A549 (cell line): ENCODE data around the gene DBT. TPM values are rescaled to one million over a fixed set of nuclear protein-coding genes. Genes with fewer than 3 reads are reported as not detected.

Experiments used
- ATAC-seq, 2 experiments: fragments of 200-7000 bp in 1 of 2; fragments of >200 bp in 1 of 2; cut with Nextera tagmentation in 1 of 2; cut with Tn5 transposase in 1 of 2; 3 replicates each; pipeline versions ENCODE4 v1.8.0 to v1.9.1; 2018 to 2020; ENCODE audit warnings: mild to moderate bottlenecking in 1 of 2, moderate library complexity in 1 of 2
- CTCF ChIA-PET: fragments of 300-600 bp; sonication (Branson Sonifier 250); formaldehyde crosslinking; extraction: SDS; loops from one replicate; lab custom pipeline; 2021; ENCODE audit warnings: antibody characterized with exemption, inconsistent platforms; lab: Yijun Ruan, JAX
- POLR2A ChIA-PET: fragments of 350-600 bp; formaldehyde crosslinking; extraction: SDS; loops from one replicate; lab custom pipeline; 2021; ENCODE audit warnings: antibody characterized with exemption, inconsistent platforms; lab: Yijun Ruan, JAX
- DNase-seq, 2 experiments: peaks; one replicate each; pipeline versions ENCODE4 v3.0.0 to v3.0.0-alpha.2; 2011 to 2016; ENCODE audit warnings: low read depth in 1 of 2, low spot score in 1 of 2
- FAIRE-seq: peaks from 2 replicates; lab custom pipeline; 2011; peaks lifted over from hg19 to GRCh38; lab: Jason Lieb, UNC
- H3K27ac ChIP-seq, 2 experiments: fragments of >200 bp; sonication (Bioruptor Twin); formaldehyde crosslinking; 3 replicates each; pipeline ENCODE4 v1.5.1; 2016 to 2017
- H3K4me1 ChIP-seq: fragments of >200 bp; sonication (Bioruptor Twin); formaldehyde crosslinking; 3 replicates; pipeline ENCODE4 v1.6.1; 2016
- H3K4me2 ChIP-seq: fragments of >200 bp; sonication (Bioruptor Twin); formaldehyde crosslinking; 3 replicates; pipeline ENCODE4 v1.6.1; 2016
- H3K4me3 ChIP-seq: fragments of >200 bp; sonication (Bioruptor Twin); formaldehyde crosslinking; 3 replicates; pipeline ENCODE4 v1.5.1; 2016
- H3K9me3 ChIP-seq: fragments of >200 bp; sonication (Bioruptor Twin); formaldehyde crosslinking; 3 replicates; pipeline ENCODE4 v1.6.1; 2016
- CHD2 ChIP-seq: fragments of 150-350 bp; IDR thresholded peaks from 2 replicates; pipeline ENCODE4 v1.6.1; 2014; ENCODE audit warnings: low read length; ENCODE audit not compliant: partially characterized antibody
- ELK1 ChIP-seq: fragments of 150-350 bp; IDR thresholded peaks from 2 replicates; pipeline ENCODE4 v1.6.1; 2014; ENCODE audit warnings: low read depth, mild to moderate bottlenecking, low read length
- EP300 ChIP-seq, 2 experiments: fragments of >200 bp; sonication (Bioruptor Twin); formaldehyde crosslinking; IDR thresholded peaks; 2 replicates in 1 of 2; 3 replicates in 1 of 2; pipeline ENCODE4 v1.6.1; 2016 to 2017
- ESRRA ChIP-seq: fragments of 150-350 bp; IDR thresholded peaks from 2 replicates; pipeline ENCODE4 v1.6.1; 2014; ENCODE audit warnings: mild to moderate bottlenecking, low read length, borderline replicate concordance
- FOSB ChIP-seq: fragments of 250-450 bp; sonication (Bioruptor Pico); IDR thresholded peaks from 2 replicates; pipeline ENCODE4 v1.5.0; 2020; ENCODE audit warnings: mild to moderate bottlenecking, moderate library complexity
- HDAC2 ChIP-seq: fragments of 200-600 bp; sonication (generic); IDR thresholded peaks from 2 replicates; pipeline ENCODE4 v1.6.1; 2016
- HOXB13 ChIP-seq: fragments of 250-450 bp; sonication (Bioruptor Pico); IDR thresholded peaks from 2 replicates; pipeline ENCODE4 v1.5.0; 2020; ENCODE audit warnings: low read depth, mild to moderate bottlenecking, moderate library complexity
- HOXB5 ChIP-seq: fragments of 250-450 bp; sonication (Bioruptor Pico); IDR thresholded peaks from 2 replicates; pipeline ENCODE4 v1.5.0; 2020; ENCODE audit warnings: mild to moderate bottlenecking, moderate library complexity
- JUN ChIP-seq, 2 experiments: fragments of >200 bp; sonication (Bioruptor Twin); formaldehyde crosslinking; IDR thresholded peaks; 2 replicates in 1 of 2; 3 replicates in 1 of 2; pipeline ENCODE4 v1.6.1; 2016 to 2017
- KDM1A ChIP-seq: fragments of 200-600 bp; sonication (generic); IDR thresholded peaks from 2 replicates; pipeline ENCODE4 v1.6.1; 2016; ENCODE audit warnings: low read depth, mild to moderate bottlenecking
- MAFK ChIP-seq: fragments of 450-650 bp; IDR thresholded peaks from 2 replicates; pipeline ENCODE4 v1.6.1; 2014; ENCODE audit not compliant: partially characterized antibody
- MAX ChIP-seq: IDR thresholded peaks from 2 replicates; pipeline ENCODE4 v1.6.1; 2012
- MAZ ChIP-seq: fragments of 150-350 bp; IDR thresholded peaks from 2 replicates; pipeline ENCODE4 v1.6.1; 2014; ENCODE audit warnings: antibody characterized with exemption, low read depth, low read length, borderline replicate concordance
- NR3C1 ChIP-seq: fragments of >200 bp; sonication (Bioruptor Twin); formaldehyde crosslinking; IDR thresholded peaks from 3 replicates; pipeline ENCODE4 v1.6.1; 2017
- PHF8 ChIP-seq: fragments of 200-600 bp; sonication (generic); IDR thresholded peaks from 2 replicates; pipeline ENCODE4 v1.6.1; 2016; ENCODE audit warnings: low read depth, mild to moderate bottlenecking, antibody characterized with exemption, moderate library complexity, borderline replicate concordance
- POLR2A ChIP-seq: IDR thresholded peaks from 2 replicates; pipeline ENCODE4 v1.6.1; 2012; ENCODE audit warnings: mild to moderate bottlenecking, low read length
- POLR2AphosphoS2 ChIP-seq: conservative IDR thresholded peaks from 2 replicates; pipeline ENCODE4 v1.6.1; 2012; ENCODE audit warnings: low read length, improper control_type of control experiment, inconsistent platforms
- RAD21 ChIP-seq, 2 experiments: fragments of >200 bp in 1 of 2; sonication (Bioruptor Twin) in 1 of 2; formaldehyde crosslinking in 1 of 2; IDR thresholded peaks in 1 of 2; conservative IDR thresholded peaks in 1 of 2; 2 replicates in 1 of 2; 3 replicates in 1 of 2; pipeline ENCODE4 v1.6.1; 2012 to 2018; ENCODE audit warnings: inconsistent platforms in 1 of 2
- RARB ChIP-seq: fragments of 250-450 bp; sonication (Bioruptor Pico); IDR thresholded peaks from 2 replicates; pipeline ENCODE4 v1.8.0; 2021; ENCODE audit warnings: mild to moderate bottlenecking, moderate library complexity
- RNF2 ChIP-seq: fragments of 200-600 bp; sonication (generic); IDR thresholded peaks from 2 replicates; pipeline ENCODE4 v1.6.1; 2016; ENCODE audit warnings: low read depth, mild to moderate bottlenecking, antibody characterized with exemption, moderate library complexity, borderline replicate concordance
- SREBF2 ChIP-seq: fragments of 450-650 bp; IDR thresholded peaks from 2 replicates; pipeline ENCODE4 v1.6.1; 2014; ENCODE audit warnings: mild to moderate bottlenecking, moderate library complexity
- TP53 ChIP-seq: fragments of 250-450 bp; sonication (Bioruptor Pico); IDR thresholded peaks from 2 replicates; pipeline ENCODE4 v1.5.0; 2021; ENCODE audit warnings: mild to moderate bottlenecking, moderate library complexity
- USF2 ChIP-seq: fragments of 450-650 bp; IDR thresholded peaks from 2 replicates; pipeline ENCODE4 v1.6.1; 2014; ENCODE audit warnings: antibody characterized with exemption
- ZSCAN20 ChIP-seq: fragments of 250-450 bp; sonication (Bioruptor Pico); IDR thresholded peaks from 2 replicates; pipeline ENCODE4 v1.8.0; 2022; ENCODE audit warnings: mild to moderate bottlenecking, moderate library complexity
- WGBS: methylation state at CpG from one replicate; pipeline ENCODE4 v1.1.6; 2017; ENCODE audit errors: missing lambda C conversion rate; 5-methylcytosine and 5-hydroxymethylcytosine counted together
- polyA plus RNA-seq, 4 experiments: library from polyadenylated mRNA; depleted of rRNA in 3 of 4; stranded (reverse); fragments of >200 nt; fragmentation: RNase III in 1 of 4; extraction: RNeasy Plus Mini Kit Qiagen cat#74134 plus additional on column Dnase treatment in 1 of 4; gene quantifications; 2 replicates in 3 of 4; 3 replicates in 1 of 4; pipeline ENCODE4 v1.2.3, GENCODE V29; 2011 to 2017
- TF ChIP-seq, protein P1 (sequence below): fragments of 250-450 bp; sonication (Bioruptor Pico); IDR thresholded peaks from 2 replicates; pipeline ENCODE4 v1.5.0; 2021; ENCODE audit warnings: mild to moderate bottlenecking, moderate library complexity, borderline replicate concordance
- TF ChIP-seq, protein P2 (sequence below): fragments of 250-450 bp; sonication (Bioruptor Pico); IDR thresholded peaks from 2 replicates; pipeline ENCODE4 v1.5.0; 2020; ENCODE audit warnings: low read depth, mild to moderate bottlenecking, moderate library complexity

The DBT gene
- polyA plus RNA-seq, 2 of the 4 experiments (the other 2 are of a cell fraction): 3.6 to 8.7 TPM

DNA sequence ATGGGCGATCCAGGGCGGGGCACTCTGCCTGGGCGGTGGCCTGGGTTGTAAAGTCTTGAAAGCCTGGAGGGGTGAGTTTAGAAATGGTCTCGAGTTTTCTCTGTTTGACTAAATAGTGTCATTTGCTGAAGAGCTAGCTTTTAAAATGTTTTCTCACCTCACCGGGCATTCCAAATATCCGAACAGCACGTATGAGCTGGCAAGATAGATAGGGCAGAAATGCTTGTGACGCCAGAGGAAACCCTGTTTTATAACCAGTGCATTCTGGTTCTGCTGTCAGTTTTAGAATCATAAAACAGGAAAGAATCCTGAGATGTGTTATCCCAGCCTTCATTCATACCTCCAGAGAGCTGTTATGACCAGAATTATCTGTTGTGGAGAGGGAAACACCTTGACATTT, 17.1 kb upstream of the DBT start:
- ATAC-seq (peak; percentile 61 to 69; a peak in 5 of 6 replicates), FAIRE-seq (no peak), DNase-seq (no peak)
- no peaks in the 10 kb centered on the region for H3K9me3 ChIP-seq
- H3K27ac ChIP-seq: peak overlapping the region; percentile 92 to 98
- H3K4me3 ChIP-seq: peak overlapping the region; percentile 88
- H3K4me2 ChIP-seq: peak overlapping the region; percentile 99
- ChIA-PET POLR2A (interaction anchor here (2.1 to 2.3 kb wide), 2 partner anchors 17 to 86 kb away, joined by 10 to 18 read pairs; partner anchors contain the start of genes CDC14A and DBT), CTCF (interaction anchor here (1.1 kb wide), 1 partner anchor 90 kb away, joined by 3 read pairs; no protein-coding TSS in a partner anchor)
- no peak for TF ChIP-seq RARB (CRISPR knock-in tag)
- TF ChIP-seq HDAC2: no peak
- TF ChIP-seq RNF2: no peak
- TF ChIP-seq ELK1: no peak
- no peak for TF ChIP-seq HOXB13 (CRISPR knock-in tag)
- TF ChIP-seq TP53 (CRISPR knock-in tag): no peak
- TF ChIP-seq POLR2AphosphoS2: no peak
- TF ChIP-seq POLR2A: no peak
- TF ChIP-seq RAD21 (conservative IDR thresholded peaks at IDR 0.05 in 1 of 2, IDR thresholded peaks at IDR 0.05 in 1 of 2): no peak
- TF ChIP-seq, protein P1, sequence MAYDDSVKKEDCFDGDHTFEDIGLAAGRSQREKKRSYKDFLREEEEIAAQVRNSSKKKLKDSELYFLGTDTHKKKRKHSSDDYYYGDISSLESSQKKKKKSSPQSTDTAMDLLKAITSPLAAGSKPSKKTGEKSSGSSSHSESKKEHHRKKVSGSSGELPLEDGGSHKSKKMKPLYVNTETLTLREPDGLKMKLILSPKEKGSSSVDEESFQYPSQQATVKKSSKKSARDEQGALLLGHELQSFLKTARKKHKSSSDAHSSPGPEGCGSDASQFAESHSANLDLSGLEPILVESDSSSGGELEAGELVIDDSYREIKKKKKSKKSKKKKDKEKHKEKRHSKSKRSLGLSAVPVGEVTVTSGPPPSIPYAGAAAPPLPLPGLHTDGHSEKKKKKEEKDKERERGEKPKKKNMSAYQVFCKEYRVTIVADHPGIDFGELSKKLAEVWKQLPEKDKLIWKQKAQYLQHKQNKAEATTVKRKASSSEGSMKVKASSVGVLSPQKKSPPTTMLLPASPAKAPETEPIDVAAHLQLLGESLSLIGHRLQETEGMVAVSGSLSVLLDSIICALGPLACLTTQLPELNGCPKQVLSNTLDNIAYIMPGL (CRISPR knock-in tag): no peak
- TF ChIP-seq EP300 (IDR thresholded peaks at IDR 0.05): no peak
- no peak for TF ChIP-seq MAX
- no peak for TF ChIP-seq USF2
- no peak for TF ChIP-seq JUN (IDR thresholded peaks at IDR 0.05)
- 1% methylated on average over 8 of the region's 8 CpGs for WGBS
- peaks cover 14% of the 10 kb centered on the region; the same call in 1 of the 3 replicates for H3K4me1 ChIP-seq

GRCh38 chr1:100265931-100266740, 16.5 kb upstream of the DBT start, which contains the start of gene RTCA:
RTCA (plus strand) TSS chr1:100266216; CDS start chr1:100266376, 160 bp downstream.
- under 1% methylated on average over 17 of the region's 53 CpGs for WGBS
- FAIRE-seq: no peak
- Histone ChIP-seq H3K4me1 (peaks cover 14% of the 10 kb centered on the region; the same call in 1 of the 3 replicates), H3K4me2 (peak within 1 kb of the TSS; percentile 99), H3K4me3 (peak within 1 kb of the TSS; percentile 88), H3K9me3 (no peaks in the 10 kb centered on the region), H3K27ac (peak within 1 kb of the TSS; percentile 92 to 98)
- ChIA-PET POLR2A (interaction anchor here (1.0 to 2.3 kb wide), 3 partner anchors 10 to 86 kb away, joined by 3 to 18 read pairs (median 10); partner anchors contain the start of genes CDC14A and DBT), CTCF (interaction anchor here (1.1 kb wide), 1 partner anchor 91 kb away, joined by 3 read pairs; no protein-coding TSS in a partner anchor)
- DNase-seq: peak; percentile 74 to 89
- peak; percentile 99 for ATAC-seq
- TF ChIP-seq MAZ: no peak
- TF ChIP-seq ZSCAN20: no peak
- no peak for TF ChIP-seq FOSB
- TF ChIP-seq RARB (CRISPR knock-in tag): no peak
- TF ChIP-seq NR3C1: no peak
- TF ChIP-seq MAX: peak; percentile 44; the same call in 1 of the 2 replicates
- TF ChIP-seq MAFK: peak; percentile 90
- TF ChIP-seq HOXB13 (CRISPR knock-in tag): no peak
- TF ChIP-seq, protein P1 (CRISPR knock-in tag): no peak
- TF ChIP-seq, protein P2, sequence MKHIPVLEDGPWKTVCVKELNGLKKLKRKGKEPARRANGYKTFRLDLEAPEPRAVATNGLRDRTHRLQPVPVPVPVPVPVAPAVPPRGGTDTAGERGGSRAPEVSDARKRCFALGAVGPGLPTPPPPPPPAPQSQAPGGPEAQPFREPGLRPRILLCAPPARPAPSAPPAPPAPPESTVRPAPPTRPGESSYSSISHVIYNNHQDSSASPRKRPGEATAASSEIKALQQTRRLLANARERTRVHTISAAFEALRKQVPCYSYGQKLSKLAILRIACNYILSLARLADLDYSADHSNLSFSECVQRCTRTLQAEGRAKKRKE (CRISPR knock-in tag): no peak
- no peak for TF ChIP-seq CHD2
- no peak for TF ChIP-seq SREBF2
- TF ChIP-seq ESRRA: no peak
- TF ChIP-seq HOXB5 (CRISPR knock-in tag): no peak
- peak; percentile 72 for TF ChIP-seq POLR2A
- no peak for TF ChIP-seq KDM1A
- 0 out of 2 replicates have a peak, but pooled peaks have one; percentile 27 for TF ChIP-seq PHF8
